Stomach smooth muscle (tissue), 2 donors: ENCODE measurements around the gene KIF16B.

ENCODE experiments used
- H3K27ac ChIP-seq: one replicate; pipeline ENCODE4 v1.7.0; 2013; ENCODE audit warnings: mild to moderate bottlenecking, low read length, inconsistent platforms
- H3K27me3 ChIP-seq, 2 donors: one replicate each; pipeline ENCODE4 v1.7.0; 2013; ENCODE audit warnings: low read length in 2 of 2; ENCODE audit not compliant: insufficient read depth in 2 of 2, control insufficient read depth in 1 of 2
- H3K36me3 ChIP-seq, 2 donors: one replicate each; pipeline ENCODE4 v1.7.0; 2013; ENCODE audit warnings: low read length in 2 of 2; ENCODE audit not compliant: control insufficient read depth in 2 of 2, insufficient read depth in 2 of 2
- H3K4me1 ChIP-seq: one replicate; pipeline ENCODE4 v1.7.0; 2013; ENCODE audit warnings: low read length; ENCODE audit not compliant: control insufficient read depth, insufficient read depth
- H3K4me3 ChIP-seq, 2 donors: one replicate each; pipeline ENCODE4 v1.7.0; 2013; ENCODE audit warnings: low read length in 2 of 2
- H3K9ac ChIP-seq, 2 donors: one replicate each; pipeline ENCODE4 v1.7.0; 2013; ENCODE audit warnings: low read length in 2 of 2, mild to moderate bottlenecking in 1 of 2
- H3K9me3 ChIP-seq, 2 donors: one replicate each; pipeline ENCODE4 v1.7.0; 2013; ENCODE audit warnings: low read length in 2 of 2; ENCODE audit not compliant: control insufficient read depth in 2 of 2
- donor health status: healthy.
- donor health status: Pancreatic carcinoma.

The KIF16B gene

GRCh38 chr20:16417001-16417400 lies 156.2 kb downstream of the KIF16B start:
- no peaks in the 10 kb centered on the region for H3K4me1 ChIP-seq
- H3K9me3 ChIP-seq = peaks cover 0 to under 1% of the 10 kb centered on the region in 2 donors

DNA sequence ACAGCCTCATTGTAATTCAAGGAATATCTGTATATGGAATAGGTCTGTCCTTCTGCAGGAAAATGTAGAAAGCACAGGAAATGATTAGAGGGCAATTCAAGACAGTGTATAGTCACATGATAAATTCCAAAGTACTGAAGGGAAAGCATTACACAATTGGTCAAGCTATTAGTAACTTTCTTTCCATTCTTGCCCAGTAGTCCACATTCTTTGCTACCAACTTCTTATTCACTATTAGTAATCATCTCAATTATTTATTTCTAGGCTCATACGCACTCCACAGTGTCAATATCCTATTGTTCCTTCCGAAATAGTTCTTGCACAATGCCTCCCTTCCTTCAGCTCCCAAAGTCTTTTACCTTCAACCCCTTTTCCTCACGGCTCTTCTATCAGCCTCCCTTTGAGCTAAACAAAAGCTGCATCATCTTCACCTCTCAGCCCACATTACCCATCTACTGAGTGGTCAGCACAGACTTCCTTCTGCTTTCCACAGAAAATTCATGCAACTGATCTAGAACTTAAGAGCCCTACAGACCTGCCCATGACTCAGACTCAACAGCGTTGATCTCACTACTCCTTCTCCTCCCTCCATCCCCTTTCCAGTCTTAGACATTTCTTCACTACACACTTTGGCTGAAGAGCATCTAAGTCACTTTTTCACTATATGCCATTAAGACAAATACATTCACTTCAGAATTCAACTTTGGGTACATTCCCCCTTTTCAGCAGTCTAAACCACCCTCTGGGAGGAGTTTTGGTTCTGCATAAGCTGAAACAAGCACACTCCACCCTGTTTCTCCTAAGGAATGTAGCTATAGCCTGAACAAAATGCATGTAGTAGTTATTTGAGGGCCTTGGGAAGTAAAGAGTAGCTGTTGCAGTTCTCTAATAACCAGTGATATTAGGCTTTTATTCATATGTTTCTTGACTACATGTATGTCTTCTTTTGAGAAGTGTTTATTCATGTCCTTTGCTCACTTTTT lies 157.9 kb downstream of the KIF16B start:
- no peak overlapping the region for H3K9ac ChIP-seq
- H3K4me3 ChIP-seq = no peak overlapping the region
- H3K36me3 ChIP-seq = peaks cover 0 to 2% of the 10 kb centered on the region in 2 donors
- H3K9me3 ChIP-seq = peaks cover 6 to 13% of the 10 kb centered on the region in 2 donors
- H3K27ac ChIP-seq = no peak overlapping the region
- H3K4me1 ChIP-seq = no peaks in the 10 kb centered on the region
- H3K27me3 ChIP-seq = no peaks in the 10 kb centered on the region

More at GRCh38 chr20:16417001-16417400, 156.2 kb downstream of the KIF16B start:
- Histone ChIP-seq H3K9ac (no peak overlapping the region), H3K27me3 (no peaks in the 10 kb centered on the region), H3K36me3 (no peaks in the 10 kb centered on the region), H3K27ac (no peak overlapping the region), H3K4me3 (no peak overlapping the region)

DNA sequence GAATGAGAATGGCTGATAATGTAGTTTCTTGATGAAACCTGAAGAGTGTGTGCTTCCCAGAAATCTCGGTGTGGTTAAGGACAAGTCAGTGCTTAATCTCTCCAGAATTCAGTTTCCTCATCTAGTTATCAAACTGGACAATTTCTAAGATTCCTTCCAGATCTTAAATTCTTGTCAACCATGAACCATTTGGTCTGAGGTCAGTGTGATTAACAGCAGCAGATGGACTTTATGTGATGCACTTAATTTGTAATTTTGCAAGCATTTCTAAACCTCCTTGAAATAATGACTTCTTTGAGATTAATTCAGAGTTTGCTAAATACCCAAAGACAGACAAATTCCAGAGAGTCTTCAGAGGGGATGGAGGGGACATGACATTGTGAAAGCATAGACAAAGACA lies 160.3 kb downstream of the KIF16B start:
- Histone ChIP-seq H3K4me1 (no peaks in the 10 kb centered on the region), H3K27me3 (no peaks in the 10 kb centered on the region), H3K27ac (no peak overlapping the region), H3K9me3 (peaks cover 6 to 13% of the 10 kb centered on the region in 2 donors), H3K4me3 (no peak overlapping the region), H3K9ac (no peak overlapping the region), H3K36me3 (peaks cover 0 to 4% of the 10 kb centered on the region in 2 donors)

DNA sequence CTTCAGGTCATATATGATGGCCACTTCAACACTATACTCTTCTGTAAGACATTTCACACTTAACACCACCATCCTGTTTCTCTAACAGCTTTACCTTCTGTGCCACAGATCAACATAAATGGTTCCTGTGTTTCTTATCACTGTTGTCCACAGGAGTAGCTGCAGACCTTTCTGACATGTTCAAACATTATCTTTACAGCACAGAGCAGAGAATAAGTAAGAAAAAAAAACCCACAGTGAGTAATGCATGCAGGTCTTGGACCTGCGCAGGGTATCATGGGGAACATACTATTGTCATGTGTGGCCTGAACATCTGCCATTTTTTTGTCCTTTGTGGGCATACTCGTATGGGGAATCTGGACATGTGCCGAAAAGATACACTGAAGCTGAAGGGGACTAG lies 161.9 kb downstream of the KIF16B start:
- Histone ChIP-seq H3K27ac (no peak overlapping the region), H3K36me3 (peaks cover 0 to 10% of the 10 kb centered on the region in 2 donors), H3K9me3 (peaks cover 6 to 13% of the 10 kb centered on the region in 2 donors), H3K27me3 (no peaks in the 10 kb centered on the region), H3K4me1 (no peaks in the 10 kb centered on the region), H3K4me3 (no peak overlapping the region), H3K9ac (no peak overlapping the region)

- H3K9me3 ChIP-seq = peaks cover 6 to 13% of the 10 kb centered on the region in 2 donors
- H3K27me3 ChIP-seq = no peaks in the 10 kb centered on the region
- no peak overlapping the region for H3K9ac ChIP-seq
- peaks cover 0 to 16% of the 10 kb centered on the region in 2 donors for H3K36me3 ChIP-seq
- no peak overlapping the region for H3K27ac ChIP-seq
- no peak overlapping the region for H3K4me3 ChIP-seq
- no peaks in the 10 kb centered on the region for H3K4me1 ChIP-seq
These were observed 162.6 kb downstream of the KIF16B start for GRCh38 chr20:16410626-16411025.

DNA sequence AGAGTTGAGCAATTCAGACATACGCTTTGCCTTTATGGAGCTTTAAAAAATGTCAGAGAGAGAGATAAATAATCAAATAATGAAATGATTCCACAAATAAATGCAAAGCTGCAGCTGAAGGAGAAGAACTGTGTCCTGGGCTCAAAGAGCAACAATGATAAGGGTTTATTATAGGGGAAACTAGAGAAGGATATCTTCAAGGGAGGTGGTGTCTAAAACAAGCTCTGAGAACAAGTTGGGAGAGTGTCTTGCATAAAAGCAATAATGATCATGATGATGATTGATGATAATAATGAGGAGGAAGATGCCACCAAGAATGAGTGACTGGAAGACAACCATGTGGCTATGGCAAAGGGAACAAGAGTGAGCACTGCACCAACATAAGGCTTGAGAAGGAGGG lies 164.3 kb downstream of the KIF16B start:
- H3K36me3 ChIP-seq = peaks cover 4 to 29% of the 10 kb centered on the region in 2 donors
- H3K27me3 ChIP-seq = no peaks in the 10 kb centered on the region
- H3K9me3 ChIP-seq = peaks cover 6 to 13% of the 10 kb centered on the region in 2 donors
- H3K4me1 ChIP-seq = no peaks in the 10 kb centered on the region
- H3K4me3 ChIP-seq = no peak overlapping the region
- H3K27ac ChIP-seq = no peak overlapping the region
- no peak overlapping the region for H3K9ac ChIP-seq

DNA sequence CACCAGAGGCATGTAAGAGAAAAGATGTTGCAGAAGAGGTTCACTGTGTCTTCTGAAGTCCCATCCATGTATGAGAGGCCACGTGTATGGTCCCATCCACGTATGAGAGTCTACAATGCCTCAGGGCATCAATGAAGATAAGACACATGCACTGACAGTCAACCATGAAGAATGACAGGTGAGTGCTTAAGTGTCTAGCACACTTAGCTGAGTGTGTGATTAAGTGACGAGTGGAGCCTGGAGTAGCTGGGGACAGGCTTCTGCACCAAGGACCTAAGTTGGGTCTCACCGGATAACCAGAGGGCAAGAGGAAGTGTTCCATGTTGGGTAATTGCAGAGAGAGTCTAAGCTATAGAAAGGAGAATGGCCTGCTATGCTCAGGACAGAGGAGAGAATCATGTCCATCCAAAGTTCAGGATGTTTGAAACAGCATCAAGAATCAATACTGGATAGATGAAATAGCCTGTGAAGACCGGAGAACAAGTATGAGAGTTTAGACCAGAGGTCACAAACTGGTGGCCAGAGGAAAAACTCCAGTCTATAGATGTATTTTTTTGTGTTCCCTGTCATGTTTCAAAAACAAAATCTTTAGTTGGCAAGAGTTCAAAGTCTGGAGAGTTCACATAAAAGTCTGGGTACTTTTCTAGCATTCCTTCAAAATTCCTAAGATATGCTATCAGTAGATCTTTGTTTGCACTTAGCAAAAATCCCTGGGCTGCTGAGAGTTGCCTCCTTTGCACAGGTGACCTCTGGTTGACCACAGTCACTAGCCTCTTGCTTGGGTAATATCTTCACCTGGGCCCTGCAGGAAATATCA lies 165.8 kb downstream of the KIF16B start:
- Histone ChIP-seq H3K27ac (no peak overlapping the region), H3K36me3 (peaks cover 4 to 29% of the 10 kb centered on the region in 2 donors), H3K9ac (no peak overlapping the region)

DNA sequence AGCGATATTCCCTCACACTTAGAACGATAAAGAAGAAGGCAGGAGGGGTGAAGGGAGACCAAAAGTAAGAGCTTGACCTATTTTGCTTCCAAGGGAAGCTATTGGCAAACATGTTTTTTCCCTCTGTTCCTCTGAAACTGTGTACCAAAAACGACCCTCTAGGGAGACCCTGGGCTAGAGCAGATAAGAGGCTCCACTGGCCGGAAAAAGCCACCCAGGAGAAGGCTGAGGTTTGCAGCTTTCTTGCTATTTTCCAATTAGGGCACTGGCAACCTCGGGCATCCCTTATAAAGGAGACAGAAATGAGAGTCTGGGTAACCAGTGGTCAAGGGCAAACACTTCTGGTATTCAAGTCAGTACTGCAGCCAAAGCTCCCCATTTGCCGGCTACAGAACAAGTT lies 168.0 kb downstream of the KIF16B start:
- no peaks in the 10 kb centered on the region for H3K4me1 ChIP-seq
- no peak overlapping the region for H3K4me3 ChIP-seq
- H3K27me3 ChIP-seq = no peaks in the 10 kb centered on the region
- H3K36me3 ChIP-seq = peaks cover 4 to 27% of the 10 kb centered on the region in 2 donors
- H3K27ac ChIP-seq = no peak overlapping the region
- H3K9ac ChIP-seq = no peak overlapping the region
- no peaks in the 10 kb centered on the region for H3K9me3 ChIP-seq

More for the DNA sequence above, 165.8 kb downstream of the KIF16B start:
- Histone ChIP-seq H3K4me1 (no peaks in the 10 kb centered on the region), H3K27me3 (no peaks in the 10 kb centered on the region), H3K4me3 (no peak overlapping the region), H3K9me3 (peaks cover 6 to 13% of the 10 kb centered on the region in 2 donors)

DNA sequence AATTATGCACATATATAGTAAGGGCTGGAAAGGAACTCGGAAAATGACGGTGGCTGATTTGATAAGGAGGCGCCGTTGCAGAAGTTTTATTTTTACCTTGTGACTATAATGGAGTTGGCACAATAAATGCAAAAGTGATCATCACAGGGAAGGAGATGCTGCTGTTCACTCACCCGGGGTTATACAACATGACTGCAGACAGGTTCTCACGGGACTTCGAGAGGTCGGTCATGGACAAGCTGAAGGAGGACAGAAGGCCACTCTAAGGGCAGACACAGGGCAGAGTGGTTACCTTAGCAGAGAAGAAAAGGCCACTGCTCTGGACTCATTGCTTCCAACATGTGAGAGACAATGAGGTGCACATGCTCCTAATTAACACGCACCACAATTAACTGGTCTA lies 168.6 kb downstream of the KIF16B start:
- Histone ChIP-seq H3K4me1 (no peaks in the 10 kb centered on the region), H3K36me3 (peaks cover 4 to 29% of the 10 kb centered on the region in 2 donors), H3K27ac (no peak overlapping the region), H3K4me3 (no peak overlapping the region), H3K27me3 (no peaks in the 10 kb centered on the region), H3K9ac (no peak overlapping the region), H3K9me3 (no peaks in the 10 kb centered on the region)

- Histone ChIP-seq H3K9ac (no peak overlapping the region), H3K27ac (no peak overlapping the region), H3K4me3 (no peak overlapping the region), H3K4me1 (no peaks in the 10 kb centered on the region), H3K36me3 (peaks cover 4 to 32% of the 10 kb centered on the region in 2 donors), H3K27me3 (no peaks in the 10 kb centered on the region), H3K9me3 (no peaks in the 10 kb centered on the region)
These were observed 169.1 kb downstream of the KIF16B start for GRCh38 chr20:16404171-16404570.
